ENCODE measurements around the gene RBM10.
A peak's percentile ranks its signal among the peaks of the same experiment; 100 is the strongest.

RBM10 gene

DNA sequence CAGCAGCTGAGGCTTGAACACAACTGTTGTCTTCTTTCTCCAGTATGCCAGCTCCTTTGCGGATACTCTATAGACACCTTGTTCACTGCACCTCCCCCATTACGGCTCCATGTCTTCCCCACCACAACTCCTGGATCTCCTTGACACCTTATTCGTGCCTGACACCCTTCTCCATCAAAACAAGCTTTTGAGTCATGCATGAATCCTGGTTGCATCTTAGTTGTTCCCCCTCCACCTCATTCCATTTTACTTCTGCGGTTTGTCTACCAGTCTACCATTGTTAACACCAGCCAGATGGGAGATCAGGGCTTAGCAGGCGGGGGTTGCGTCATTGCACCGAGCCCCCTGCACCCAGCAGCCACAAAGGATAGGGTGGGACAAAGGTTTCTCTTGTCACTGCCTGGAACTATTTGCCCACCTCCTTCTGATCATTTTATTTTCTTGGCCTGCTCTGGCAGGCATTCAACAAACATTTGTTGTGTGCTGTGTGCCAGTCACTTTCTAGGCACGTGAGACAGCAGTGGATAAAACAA is 71.4 kb downstream of the RBM10 start:
- DNase-seq (ENCODE audit: low read depth in 2 of 2, low spot score in 1 of 2) = no peak

- no peak for DNase-seq (ENCODE audit: low read depth in 2 of 2, low spot score in 1 of 2)
Measured at GRCh38 chrX:47217121-47217851, 72.3 kb downstream of the RBM10 start.

GRCh38 chrX:47217852-47218279 is 72.8 kb downstream of the RBM10 start:
- peak; percentile 83 to 99 for DNase-seq (ENCODE audit: low read depth in 2 of 2, low spot score in 1 of 2)

DNA sequence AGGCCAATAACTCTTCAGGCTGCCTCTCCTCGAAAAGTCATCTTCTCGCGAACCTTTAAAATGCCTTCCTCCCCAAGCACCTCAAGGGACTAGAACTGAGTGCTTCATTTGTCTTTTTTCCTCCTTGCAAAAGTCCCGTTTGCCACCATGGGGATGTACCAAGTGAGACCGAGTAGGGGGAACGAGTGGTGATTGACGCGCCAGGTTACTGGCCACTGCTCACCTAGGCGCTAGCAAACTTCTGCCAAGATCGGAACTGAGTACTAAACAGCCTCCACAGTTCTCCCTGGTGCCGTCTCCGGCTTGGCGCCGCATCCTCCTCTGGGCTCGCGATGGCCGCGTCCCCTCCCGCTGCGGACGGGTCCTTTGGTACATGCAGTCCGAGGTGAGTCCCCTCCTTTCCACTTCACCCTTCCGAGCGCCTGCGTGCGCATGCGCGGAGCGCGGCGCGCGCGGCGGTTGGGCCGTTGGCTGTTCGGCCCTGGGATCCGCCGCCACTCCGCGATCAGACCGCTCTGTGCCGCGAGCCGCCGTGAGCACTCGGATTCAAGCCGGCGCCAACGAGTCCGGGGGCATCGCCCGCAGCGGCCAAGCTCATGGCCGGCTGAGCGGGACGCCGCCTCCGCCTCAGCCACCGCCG is 73.4 kb downstream of the RBM10 start, which contains the start of gene CDK16:
CDK16 (plus strand) TSS at position 402 of the 640 bp plus-strand sequence. CDS start 4,877 bp downstream, outside the sequence.
- DNase-seq (ENCODE audit: low read depth in 2 of 2, low spot score in 1 of 2) = peak; percentile 24 to 63

DNA sequence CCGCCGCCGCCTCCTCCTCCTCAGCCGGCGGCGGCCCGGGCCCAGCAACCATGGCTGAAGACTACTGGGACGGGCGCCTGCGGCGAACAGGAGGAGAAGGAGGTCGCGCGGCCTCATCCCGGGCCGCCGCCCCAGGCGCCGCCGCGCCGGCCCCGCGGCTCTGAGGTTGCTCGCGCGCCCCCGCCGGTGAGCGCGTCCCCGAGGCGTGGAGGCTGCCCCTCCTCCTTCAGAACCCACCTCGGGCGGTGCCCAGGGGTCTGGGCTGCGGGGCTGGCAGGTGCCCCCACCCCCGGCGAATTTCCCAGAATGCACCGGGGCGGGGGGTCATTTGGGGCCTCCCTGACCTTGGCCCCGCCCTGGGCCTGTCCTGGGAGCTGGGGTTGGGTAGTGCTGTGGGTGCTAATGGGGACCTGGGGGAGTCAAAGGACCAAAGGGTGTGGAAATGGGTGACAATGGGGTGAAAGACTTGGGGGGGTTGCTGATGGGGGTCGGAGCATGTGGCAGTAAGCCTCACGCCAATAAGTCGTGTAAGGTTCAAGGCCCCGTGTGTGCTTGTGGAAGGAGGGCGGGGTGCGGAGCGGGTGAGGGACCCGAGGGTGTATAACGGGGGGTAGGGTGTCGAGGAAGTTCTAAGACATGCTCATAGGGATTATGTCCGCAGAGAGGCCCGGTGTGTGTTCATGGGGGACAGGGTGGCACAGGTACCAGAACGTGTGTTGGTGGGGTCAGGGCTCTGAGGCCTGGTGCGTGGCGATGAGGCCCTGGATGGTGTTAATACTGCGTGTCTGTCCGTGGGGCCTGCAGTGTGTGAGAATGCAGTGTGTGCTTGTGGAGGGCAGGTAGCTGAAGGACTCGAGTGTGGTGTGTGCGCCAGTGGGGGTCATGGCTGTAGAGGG is 74.1 kb downstream of the RBM10 start:
- peak in 1 of 2 donors; percentile 19 for DNase-seq (ENCODE audit: low read depth in 2 of 2, low spot score in 1 of 2)

GRCh38 chrX:47221756-47222155 is 76.7 kb downstream of the RBM10 start:
- DNase-seq (ENCODE audit: low read depth in 2 of 2, low spot score in 1 of 2) = no peak

DNA sequence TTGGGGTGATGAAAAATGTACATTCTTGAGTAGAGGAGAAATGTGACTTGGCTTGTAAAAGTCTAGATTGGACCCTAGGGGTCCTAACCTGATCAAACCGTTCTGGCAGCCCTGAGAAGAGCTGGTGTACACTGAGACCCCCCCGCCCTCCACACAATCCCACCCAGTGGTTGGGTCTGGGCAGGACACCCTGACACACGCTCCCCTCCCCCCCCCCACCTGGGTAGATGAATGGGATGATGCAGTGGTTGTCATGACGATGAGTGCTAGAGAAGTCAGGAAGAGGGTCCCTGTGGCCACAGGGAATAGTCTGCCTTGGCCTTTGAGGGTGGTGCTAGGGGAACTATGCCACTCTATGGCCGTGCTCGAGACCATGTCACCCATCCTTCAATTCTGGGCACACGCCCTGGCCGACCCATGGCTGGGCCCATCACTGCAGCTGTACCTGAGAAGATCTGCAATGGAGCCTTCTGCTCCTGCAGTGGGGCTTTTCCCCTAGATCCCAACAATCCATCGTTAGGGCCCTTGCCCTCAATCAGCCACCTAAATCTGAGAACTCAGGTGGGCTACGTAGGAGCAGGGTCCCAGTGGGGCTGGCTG is 77.8 kb downstream of the RBM10 start:
- no peak for DNase-seq (ENCODE audit: low read depth in 2 of 2, low spot score in 1 of 2)

GRCh38 chrX:47223476-47224250 is 78.6 kb downstream of the RBM10 start:
- no peak for DNase-seq (ENCODE audit: low read depth in 2 of 2, low spot score in 1 of 2)

- no peak for DNase-seq (ENCODE audit: low read depth in 2 of 2, low spot score in 1 of 2)
Measured at GRCh38 chrX:47224266-47224895, 79.4 kb downstream of the RBM10 start.

DNA sequence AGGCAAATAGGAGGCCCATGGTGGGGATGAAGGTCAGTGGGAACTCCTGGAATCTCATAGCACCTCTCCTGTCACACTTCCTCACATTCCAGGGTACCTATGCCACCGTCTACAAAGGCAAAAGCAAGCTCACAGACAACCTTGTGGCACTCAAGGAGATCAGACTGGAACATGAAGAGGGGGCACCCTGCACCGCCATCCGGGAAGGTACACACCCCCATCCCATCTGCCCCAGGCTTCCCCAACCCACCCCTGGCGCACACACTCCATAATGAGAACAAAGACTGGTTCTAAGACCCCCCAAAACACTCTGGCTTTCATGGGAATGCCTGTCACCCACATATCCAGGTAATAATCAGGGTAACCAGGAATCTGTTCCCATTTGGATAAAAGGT is 79.9 kb downstream of the RBM10 start:
- DNase-seq (ENCODE audit: low read depth in 2 of 2, low spot score in 1 of 2) = no peak

GRCh38 chrX:47226071-47226470 is 81.0 kb downstream of the RBM10 start:
- no peak for DNase-seq (ENCODE audit: low read depth in 2 of 2, low spot score in 1 of 2)

DNA sequence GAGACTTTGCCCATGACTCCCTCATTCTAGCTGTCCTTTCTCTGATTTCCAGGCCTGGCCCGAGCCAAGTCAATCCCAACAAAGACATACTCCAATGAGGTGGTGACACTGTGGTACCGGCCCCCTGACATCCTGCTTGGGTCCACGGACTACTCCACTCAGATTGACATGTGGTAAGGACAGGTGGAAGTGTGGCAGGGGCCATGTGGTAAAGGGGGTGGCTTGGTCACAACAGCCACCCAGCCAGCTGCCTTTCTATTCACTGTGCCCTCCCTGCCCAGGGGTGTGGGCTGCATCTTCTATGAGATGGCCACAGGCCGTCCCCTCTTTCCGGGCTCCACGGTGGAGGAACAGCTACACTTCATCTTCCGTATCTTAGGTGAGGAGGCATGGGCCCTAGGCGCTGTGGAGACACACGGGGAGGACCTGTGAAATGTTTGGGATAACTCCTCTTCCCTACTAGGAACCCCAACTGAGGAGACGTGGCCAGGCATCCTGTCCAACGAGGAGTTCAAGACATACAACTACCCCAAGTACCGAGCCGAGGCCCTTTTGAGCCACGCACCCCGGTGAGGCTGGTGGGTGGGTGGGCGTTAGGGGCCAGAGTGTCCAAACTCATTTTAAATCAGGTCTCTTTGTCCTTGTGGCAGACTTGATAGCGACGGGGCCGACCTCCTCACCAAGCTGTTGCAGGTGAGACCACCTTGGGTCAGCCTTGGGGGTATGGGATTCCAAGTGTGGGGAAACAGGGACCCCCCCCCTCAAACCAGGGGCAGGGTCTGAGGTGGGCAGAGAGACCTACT is 81.7 kb downstream of the RBM10 start:
- no peak for DNase-seq (ENCODE audit: low read depth in 2 of 2, low spot score in 1 of 2)

- no peak for DNase-seq (ENCODE audit: low read depth in 2 of 2, low spot score in 1 of 2)
Measured at GRCh38 chrX:47227334-47227583, 82.2 kb downstream of the RBM10 start.

- DNase-seq (ENCODE audit: low read depth in 2 of 2, low spot score in 1 of 2) = no peak
Measured at GRCh38 chrX:47228550-47229270, 83.7 kb downstream of the RBM10 start.

GRCh38 chrX:47229427-47229826 is 84.4 kb downstream of the RBM10 start:
- DNase-seq (ENCODE audit: low read depth in 2 of 2, low spot score in 1 of 2) = no peak

DNA sequence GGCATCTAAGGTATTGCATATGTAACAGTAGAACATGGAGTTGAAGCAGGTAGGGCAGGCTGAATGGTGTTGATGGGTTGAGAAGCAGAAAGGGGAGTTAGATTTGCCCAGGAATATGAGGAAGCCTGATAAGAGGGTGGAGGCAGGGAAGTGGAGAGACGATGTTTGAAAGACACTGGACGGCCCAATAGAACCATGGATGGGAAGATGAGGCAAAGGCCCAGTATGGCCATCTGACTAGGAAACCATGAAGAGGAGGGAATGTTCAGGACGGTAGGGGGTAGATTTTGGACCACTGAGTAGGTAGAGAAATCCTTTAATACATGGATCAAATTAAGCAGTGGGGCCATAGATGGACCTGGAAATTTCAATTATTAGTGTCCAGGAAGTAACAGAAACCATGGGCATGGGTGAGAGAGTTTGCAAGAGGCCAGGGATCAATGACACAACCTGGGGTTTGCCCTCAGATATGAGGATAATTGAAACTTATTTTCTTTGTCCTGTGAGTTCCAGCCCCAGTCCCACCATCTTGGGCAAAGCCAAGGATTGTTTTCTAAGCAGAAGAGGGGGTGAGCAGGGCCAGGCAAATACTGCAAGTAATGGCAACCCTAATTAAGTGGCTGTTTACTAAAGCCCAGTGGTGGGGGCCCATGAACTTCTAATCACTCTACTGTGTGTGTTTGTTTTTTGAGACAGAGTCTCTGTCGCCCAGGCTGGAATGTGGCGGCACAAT is 85.3 kb downstream of the RBM10 start:
- no peak for DNase-seq (ENCODE audit: low read depth in 2 of 2, low spot score in 1 of 2)

DNA sequence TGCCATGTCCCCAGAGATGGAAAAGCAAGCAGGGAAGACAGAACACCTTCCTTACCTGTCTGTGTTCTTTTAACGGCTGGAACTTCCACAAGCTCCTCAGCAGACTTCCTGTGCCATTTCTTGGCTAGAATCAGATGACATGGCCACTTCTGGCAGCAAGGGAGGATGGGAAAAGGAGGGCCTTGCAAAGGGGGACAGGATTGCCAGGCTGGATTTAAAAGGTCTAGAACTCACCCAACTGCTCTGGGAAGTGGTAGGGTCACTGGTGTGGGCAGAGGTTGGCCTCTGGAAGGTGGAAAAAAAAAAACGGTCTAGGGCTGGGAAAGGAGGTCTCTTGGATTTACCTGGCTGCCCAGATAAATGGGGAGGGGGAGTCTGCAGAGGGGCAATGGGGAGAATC is 86.1 kb downstream of the RBM10 start:
- DNase-seq (ENCODE audit: low read depth in 2 of 2, low spot score in 1 of 2) = no peak
